Esophagus squamous epithelium (tissue), 4 donors: ENCODE data around the gene WWTR1.

Source experiments
- POLR2A ChIP-seq, 4 donors: fragments of 450-650 bp; IDR thresholded peaks; one replicate each; pipeline ENCODE4 v1.6.1; 2017; ENCODE audit warnings: antibody characterized with exemption in 4 of 4, mild to moderate bottlenecking in 4 of 4, moderate library complexity in 3 of 4
- TF ChIP-seq, protein P1 (sequence below), 6 experiments: fragments of 450-650 bp in 4 of 6; fragments of 200-600 bp in 2 of 6; sonication (generic) in 2 of 6; IDR thresholded peaks; one replicate each; pipeline ENCODE4 v1.5.1; 2016 to 2019; ENCODE audit warnings: antibody characterized with exemption in 6 of 6, mild to moderate bottlenecking in 4 of 6, moderate library complexity in 4 of 6

DNA sequence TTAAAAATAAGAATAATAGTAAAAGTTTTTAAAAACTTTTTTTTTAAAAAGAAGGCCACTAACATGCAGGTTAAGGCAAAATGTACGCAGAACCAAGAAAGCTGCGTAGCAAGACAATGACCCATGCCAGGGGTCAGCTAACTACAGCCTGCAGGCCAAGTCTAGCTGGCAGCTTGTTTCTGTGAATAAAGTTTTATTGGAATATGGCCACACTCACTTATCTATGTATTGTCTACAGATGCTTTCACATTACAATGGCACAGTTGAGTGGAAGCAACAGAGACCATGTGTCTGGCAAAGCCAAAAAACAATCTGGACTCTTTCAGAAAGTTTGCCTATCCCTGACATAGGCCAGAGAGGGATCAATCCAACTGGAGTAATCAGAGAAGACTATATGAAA, 46.7 kb downstream of the WWTR1 start:
- no peak for TF ChIP-seq POLR2A (IDR thresholded peaks at IDR 0.05)
- TF ChIP-seq, protein P1, sequence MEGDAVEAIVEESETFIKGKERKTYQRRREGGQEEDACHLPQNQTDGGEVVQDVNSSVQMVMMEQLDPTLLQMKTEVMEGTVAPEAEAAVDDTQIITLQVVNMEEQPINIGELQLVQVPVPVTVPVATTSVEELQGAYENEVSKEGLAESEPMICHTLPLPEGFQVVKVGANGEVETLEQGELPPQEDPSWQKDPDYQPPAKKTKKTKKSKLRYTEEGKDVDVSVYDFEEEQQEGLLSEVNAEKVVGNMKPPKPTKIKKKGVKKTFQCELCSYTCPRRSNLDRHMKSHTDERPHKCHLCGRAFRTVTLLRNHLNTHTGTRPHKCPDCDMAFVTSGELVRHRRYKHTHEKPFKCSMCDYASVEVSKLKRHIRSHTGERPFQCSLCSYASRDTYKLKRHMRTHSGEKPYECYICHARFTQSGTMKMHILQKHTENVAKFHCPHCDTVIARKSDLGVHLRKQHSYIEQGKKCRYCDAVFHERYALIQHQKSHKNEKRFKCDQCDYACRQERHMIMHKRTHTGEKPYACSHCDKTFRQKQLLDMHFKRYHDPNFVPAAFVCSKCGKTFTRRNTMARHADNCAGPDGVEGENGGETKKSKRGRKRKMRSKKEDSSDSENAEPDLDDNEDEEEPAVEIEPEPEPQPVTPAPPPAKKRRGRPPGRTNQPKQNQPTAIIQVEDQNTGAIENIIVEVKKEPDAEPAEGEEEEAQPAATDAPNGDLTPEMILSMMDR (IDR thresholded peaks at IDR 0.05) = no peak
